ENCODE data around the gene HIRA. TPM values are rescaled to one million over a fixed set of nuclear protein-coding genes. Genes with fewer than 3 reads are reported as not detected.

HIRA gene
- polyA plus RNA-seq, 1 donor from 2014 or later: 38.1 TPM

DNA sequence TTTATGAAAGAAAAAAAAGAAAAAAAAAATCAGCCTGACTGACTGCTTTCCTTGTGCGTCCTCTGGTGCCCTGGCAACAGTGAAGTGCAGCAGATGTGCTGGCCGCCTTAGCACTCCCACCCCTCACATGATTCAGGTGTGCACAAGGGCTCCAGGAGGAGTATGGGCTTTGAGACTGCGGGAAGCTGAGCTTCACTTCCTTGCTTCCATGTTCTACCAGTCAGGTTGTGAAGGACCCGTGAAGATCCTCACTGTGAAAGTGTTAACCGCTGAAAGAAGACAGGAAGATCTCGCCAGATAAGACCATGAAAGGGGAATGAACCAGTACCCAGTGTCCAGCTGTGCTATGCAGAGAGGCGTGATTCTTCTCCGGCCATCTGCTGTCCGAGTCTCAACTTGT, 48.2 kb downstream of the HIRA start:
- no peaks in the 10 kb centered on the region for H3K9me3 ChIP-seq (ENCODE audit: low read length)
- peaks cover 29% of the 10 kb centered on the region for H3K36me3 ChIP-seq (ENCODE audit: insufficient read depth, low read length)
- no peak overlapping the region for H3K27ac ChIP-seq (ENCODE audit: low read length)
- H3K9ac ChIP-seq (ENCODE audit: low read length): no peak overlapping the region
- H3K4me2 ChIP-seq (ENCODE audit: low read length): no peak overlapping the region
- no peak overlapping the region for H3K4me3 ChIP-seq (ENCODE audit: low read length)
- H3K9me2 ChIP-seq (ENCODE audit: insufficient read depth, low read length): no peaks in the 10 kb centered on the region
- H3K27me3 ChIP-seq (ENCODE audit: insufficient read depth, low read depth, low read length): no peaks in the 10 kb centered on the region
- no peaks in the 10 kb centered on the region for H3F3A ChIP-seq (ENCODE audit: insufficient read depth, low read length, poor library complexity, severe bottlenecking)
- no peaks in the 10 kb centered on the region for H4K20me1 ChIP-seq (ENCODE audit: insufficient read depth)
- H3K79me2 ChIP-seq (replicated peaks; ENCODE audit: insufficient read depth, low read length): no peaks in the 10 kb centered on the region
- no peak overlapping the region for H2AFZ ChIP-seq (ENCODE audit: low read depth, low read length)
- TF ChIP-seq EZH2 (IDR thresholded peaks at IDR 0.05; ENCODE audit: borderline replicate concordance, insufficient read depth, low read length, poor library complexity, severe bottlenecking) (no peak), POLR2AphosphoS5 (IDR thresholded peaks at IDR 0.05) (no peak), MXI1 (conservative IDR thresholded peaks at IDR 0.05; ENCODE audit: poor library complexity, severe bottlenecking) (no peak), EP300 (conservative IDR thresholded peaks at IDR 0.05; ENCODE audit: poor library complexity, severe bottlenecking) (no peak), RAD21 (conservative IDR thresholded peaks at IDR 0.05) (no peak), TAF1 (IDR thresholded peaks at IDR 0.05; ENCODE audit: low read depth) (no peak), REST (IDR thresholded peaks at IDR 0.05; ENCODE audit: borderline replicate concordance) (no peak)

DNA sequence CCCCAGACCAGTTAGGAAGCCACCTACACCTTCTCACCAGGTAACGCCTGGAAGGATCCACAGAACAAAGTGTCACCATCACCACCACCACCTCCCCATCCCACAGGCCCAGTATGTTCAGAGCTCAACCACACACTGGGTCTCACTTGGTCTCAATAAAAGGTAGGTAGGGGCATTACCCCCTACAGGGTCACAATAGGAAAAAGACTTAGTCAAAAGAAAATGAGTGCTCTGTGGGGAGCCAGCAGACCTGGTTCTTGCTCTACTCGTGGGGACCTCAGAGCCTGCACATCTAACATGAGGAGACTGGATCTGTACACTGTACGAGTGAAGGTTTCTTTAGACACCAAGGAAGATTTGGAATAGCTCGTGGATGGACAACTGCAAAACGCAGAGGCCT, 49.3 kb downstream of the HIRA start:
- Histone ChIP-seq H3K27ac (ENCODE audit: low read length) (no peak overlapping the region), H3K36me3 (ENCODE audit: insufficient read depth, low read length) (peaks cover 24% of the 10 kb centered on the region), H3K9me2 (ENCODE audit: insufficient read depth, low read length) (no peaks in the 10 kb centered on the region), H3K4me3 (ENCODE audit: low read length) (no peak overlapping the region), H3K9ac (ENCODE audit: low read length) (no peak overlapping the region), H3K9me3 (ENCODE audit: low read length) (no peaks in the 10 kb centered on the region), H2AFZ (ENCODE audit: low read depth, low read length) (no peak overlapping the region), H3K27me3 (ENCODE audit: insufficient read depth, low read depth, low read length) (no peaks in the 10 kb centered on the region), H3K4me2 (ENCODE audit: low read length) (no peak overlapping the region), H3F3A (ENCODE audit: insufficient read depth, low read length, poor library complexity, severe bottlenecking) (no peaks in the 10 kb centered on the region), H4K20me1 (ENCODE audit: insufficient read depth) (no peaks in the 10 kb centered on the region), H3K79me2 (replicated peaks; ENCODE audit: insufficient read depth, low read length) (no peaks in the 10 kb centered on the region)
- TF ChIP-seq REST (IDR thresholded peaks at IDR 0.05; ENCODE audit: borderline replicate concordance): no peak
- no peak for TF ChIP-seq CTCF (IDR thresholded peaks at IDR 0.05; ENCODE audit: poor library complexity, severe bottlenecking)
- TF ChIP-seq EP300 (conservative IDR thresholded peaks at IDR 0.05; ENCODE audit: poor library complexity, severe bottlenecking): no peak
- TF ChIP-seq EZH2 (IDR thresholded peaks at IDR 0.05; ENCODE audit: borderline replicate concordance, insufficient read depth, low read length, poor library complexity, severe bottlenecking): no peak
- TF ChIP-seq POLR2AphosphoS5 (IDR thresholded peaks at IDR 0.05): no peak
- TF ChIP-seq MXI1 (conservative IDR thresholded peaks at IDR 0.05; ENCODE audit: poor library complexity, severe bottlenecking): no peak
- TF ChIP-seq TAF1 (IDR thresholded peaks at IDR 0.05; ENCODE audit: low read depth): no peak
- no peak for TF ChIP-seq SMC3 (conservative IDR thresholded peaks at IDR 0.05; ENCODE audit: poor library complexity)
- no peak for TF ChIP-seq RAD21 (conservative IDR thresholded peaks at IDR 0.05)

Measured in neural cell (in vitro differentiated cells).